OCI-LY1 (cell line): ENCODE results near the gene RABGAP1.

Experiments
- H2AFZ ChIP-seq: fragments of 200-600 bp; sonication (generic), shearing (Covaris generic); 2 replicates; pipeline ENCODE4 v1.6.0; 2014; ENCODE audit warnings: antibody characterized with exemption, mild to moderate bottlenecking, low read length
- H3F3A ChIP-seq: fragments of 200-600 bp; sonication (generic), shearing (Covaris generic); 2 replicates; pipeline ENCODE4 v1.6.0; 2014; ENCODE audit warnings: mild to moderate bottlenecking, antibody characterized with exemption, low read length, moderate library complexity; ENCODE audit not compliant: insufficient read depth
- H3K27ac ChIP-seq: fragments of 200-600 bp; sonication (generic); 2 replicates; pipeline ENCODE4 v1.5.1; 2014; ENCODE audit warnings: low read length, mixed run types, mild to moderate bottlenecking, low read depth; ENCODE audit not compliant: poor library complexity, severe bottlenecking
- H3K27me3 ChIP-seq: fragments of 200-600 bp; sonication (generic); 2 replicates; pipeline ENCODE4 v1.6.0; 2014; ENCODE audit warnings: antibody characterized with exemption, mild to moderate bottlenecking, low read length, moderate library complexity; ENCODE audit not compliant: insufficient read depth
- H3K36me3 ChIP-seq: fragments of 200-600 bp; sonication (generic); 2 replicates; pipeline ENCODE4 v1.6.1; 2014; ENCODE audit warnings: mild to moderate bottlenecking, antibody characterized with exemption, low read length, moderate library complexity, mixed read lengths; ENCODE audit not compliant: insufficient read depth
- H3K4me1 ChIP-seq: fragments of 200-600 bp; sonication (generic); 2 replicates; pipeline ENCODE4 v1.5.1; 2014; ENCODE audit warnings: mild to moderate bottlenecking, low read length, moderate library complexity; ENCODE audit not compliant: insufficient read depth, severe bottlenecking
- H3K4me2 ChIP-seq: fragments of 200-600 bp; sonication (generic), shearing (Covaris generic); 2 replicates; pipeline ENCODE4 v1.6.1; 2014; ENCODE audit warnings: low read length
- H3K4me3 ChIP-seq: fragments of 200-600 bp; sonication (generic); 2 replicates; pipeline ENCODE4 v1.5.1; 2014; ENCODE audit warnings: low read length, low read depth, mild to moderate bottlenecking, mixed read lengths; ENCODE audit not compliant: poor library complexity, severe bottlenecking
- H3K79me2 ChIP-seq: fragments of 200-600 bp; shearing (Covaris generic); 2 replicates; pipeline ENCODE4 v1.6.1; 2016; ENCODE audit warnings: mixed run types, low read length, mixed read lengths; ENCODE audit not compliant: insufficient read depth
- H3K9ac ChIP-seq: fragments of 200-600 bp; sonication (generic), shearing (Covaris generic); 2 replicates; pipeline ENCODE4 v1.6.1; 2014; ENCODE audit warnings: mild to moderate bottlenecking, low read length, mixed read lengths
- H3K9me2 ChIP-seq: fragments of 200-600 bp; sonication (generic), shearing (Covaris generic); 2 replicates; pipeline ENCODE4 v1.6.1; 2014; ENCODE audit warnings: low read depth, mild to moderate bottlenecking, low read length, mixed read lengths
- H3K9me3 ChIP-seq: fragments of 200-600 bp; shearing (Covaris generic); 2 replicates; pipeline ENCODE4 v1.6.1; 2014; ENCODE audit warnings: low read length, mixed read lengths
- H4K20me1 ChIP-seq: fragments of 200-600 bp; sonication (generic), shearing (Covaris generic); 2 replicates; pipeline ENCODE4 v1.6.0; 2016; ENCODE audit warnings: mild to moderate bottlenecking, low read length; ENCODE audit not compliant: insufficient read depth
- CTCF ChIP-seq: fragments of 200-600 bp; sonication (generic), shearing (Covaris generic); IDR thresholded peaks from 2 replicates; pipeline ENCODE4 v1.5.1; 2017; ENCODE audit warnings: mild to moderate bottlenecking, antibody characterized with exemption, low read length, moderate library complexity, mixed read lengths
- EZH2 ChIP-seq: fragments of 200-600 bp; sonication (generic), shearing (Covaris generic); IDR thresholded peaks from 2 replicates; pipeline ENCODE4 v1.8.0; 2017; ENCODE audit warnings: borderline replicate concordance, mixed run types, mild to moderate bottlenecking, antibody characterized with exemption, low read length, moderate library complexity, mixed read lengths

The RABGAP1 gene

GRCh38 chr9:123007269-123007668 is 66.4 kb downstream of the RABGAP1 start:
- Histone ChIP-seq H3K36me3 (peaks cover 30% of the 10 kb centered on the region), H3F3A (no peaks in the 10 kb centered on the region)
- no peak for TF ChIP-seq EZH2
- TF ChIP-seq CTCF = no peak

GRCh38 chr9:123008909-123009308 is 68.1 kb downstream of the RABGAP1 start:
- H3K36me3 ChIP-seq = peaks cover 47% of the 10 kb centered on the region
- TF ChIP-seq CTCF (no peak), EZH2 (no peak)

More at GRCh38 chr9:123007269-123007668, 66.4 kb downstream of the RABGAP1 start:
- Histone ChIP-seq H4K20me1 (no peaks in the 10 kb centered on the region), H3K9ac (no peak overlapping the region), H3K4me1 (no peaks in the 10 kb centered on the region), H3K4me3 (no peak overlapping the region), H3K9me3 (no peaks in the 10 kb centered on the region), H3K79me2 (no peaks in the 10 kb centered on the region), H2AFZ (no peak overlapping the region), H3K27me3 (no peaks in the 10 kb centered on the region), H3K9me2 (no peaks in the 10 kb centered on the region), H3K4me2 (no peak overlapping the region), H3K27ac (no peak overlapping the region)

GRCh38 chr9:123011380-123011779 is 70.6 kb downstream of the RABGAP1 start:
- no peaks in the 10 kb centered on the region for H4K20me1 ChIP-seq
- H3K36me3 ChIP-seq = peaks cover 64% of the 10 kb centered on the region
- H3K27ac ChIP-seq = no peak overlapping the region
- no peaks in the 10 kb centered on the region for H3F3A ChIP-seq
- H3K9me3 ChIP-seq = no peaks in the 10 kb centered on the region
- no peaks in the 10 kb centered on the region for H3K79me2 ChIP-seq
- no peak overlapping the region for H2AFZ ChIP-seq
- no peak overlapping the region for H3K4me3 ChIP-seq
- no peak for TF ChIP-seq CTCF
- no peak for TF ChIP-seq EZH2
- H3K27me3 ChIP-seq = no peaks in the 10 kb centered on the region
- H3K4me2 ChIP-seq = no peak overlapping the region
- H3K9me2 ChIP-seq = no peaks in the 10 kb centered on the region
- H3K9ac ChIP-seq = no peak overlapping the region
- no peaks in the 10 kb centered on the region for H3K4me1 ChIP-seq

More at GRCh38 chr9:123008909-123009308, 68.1 kb downstream of the RABGAP1 start:
- Histone ChIP-seq H3K27me3 (no peaks in the 10 kb centered on the region), H3K27ac (no peak overlapping the region), H3K9me3 (no peaks in the 10 kb centered on the region), H3K79me2 (no peaks in the 10 kb centered on the region), H3F3A (no peaks in the 10 kb centered on the region), H3K4me2 (no peak overlapping the region), H3K9ac (no peak overlapping the region), H4K20me1 (no peaks in the 10 kb centered on the region), H3K4me1 (no peaks in the 10 kb centered on the region), H3K4me3 (no peak overlapping the region), H2AFZ (no peak overlapping the region), H3K9me2 (no peaks in the 10 kb centered on the region)
